SK-N-SH (cell line): ENCODE results near the gene ARHGEF11. TPM values are rescaled to one million over a fixed set of nuclear protein-coding genes. Genes with fewer than 3 reads are reported as not detected.

Experiments
- CTCF ChIA-PET: fragments of 300-600, 350-600 bp; formaldehyde crosslinking; extraction: SDS; loops from one replicate; lab custom pipeline; 2021; lab: Yijun Ruan, JAX
- POLR2A ChIA-PET: fragments of 350-600 bp; sonication (Branson Sonifier 250); formaldehyde crosslinking; extraction: SDS; loops from one replicate; lab custom pipeline; 2020; ENCODE audit warnings: antibody characterized with exemption, inconsistent platforms; lab: Yijun Ruan, JAX
- DNase-seq: peaks from one replicate; pipeline ENCODE4 v3.0.0; 2012
- H2AFZ ChIP-seq: fragments of 200-600 bp; sonication (generic); 2 replicates; pipeline ENCODE4 v1.8.1; 2016; ENCODE audit warnings: antibody characterized with exemption, mild to moderate bottlenecking, low read depth
- H3F3A ChIP-seq: fragments of 200-600 bp; sonication (generic); replicated peaks from 2 replicates; pipeline ENCODE3; 2016; ENCODE audit warnings: antibody characterized with exemption, mild to moderate bottlenecking; ENCODE audit not compliant: insufficient read depth
- H3K27ac ChIP-seq, 2 experiments: fragments of 200-500 bp in 1 of 2; fragments of 200-600 bp in 1 of 2; sonication (Bioruptor generic) in 1 of 2; sonication (generic), shearing (Covaris generic) in 1 of 2; 2 replicates each; pipeline versions ENCODE4 v1.5.1 to v1.6.1; 2014 to 2016; ENCODE audit warnings: low read depth in 2 of 2, inconsistent platforms in 1 of 2, low read length in 1 of 2, mild to moderate bottlenecking in 1 of 2, mixed read lengths in 1 of 2
- H3K27me3 ChIP-seq: fragments of 200-600 bp; sonication (generic), shearing (Covaris generic); 2 replicates; pipeline ENCODE4 v1.6.1; 2016; ENCODE audit warnings: mixed run types; ENCODE audit not compliant: insufficient read depth
- H3K36me3 ChIP-seq, 2 experiments: fragments of 200-500 bp in 1 of 2; fragments of 200-600 bp in 1 of 2; sonication (Bioruptor generic) in 1 of 2; sonication (generic) in 1 of 2; replicated peaks in 1 of 2; 2 replicates each; pipeline versions ENCODE3 to v1.5.1; 2014 to 2016; ENCODE audit warnings: low read length in 1 of 2, mild to moderate bottlenecking in 1 of 2; ENCODE audit not compliant: insufficient read depth in 2 of 2, control insufficient read depth in 1 of 2
- H3K4me1 ChIP-seq, 2 experiments: fragments of 200-500 bp in 1 of 2; fragments of 200-600 bp in 1 of 2; sonication (Bioruptor generic) in 1 of 2; sonication (generic), shearing (Covaris generic) in 1 of 2; 2 replicates each; pipeline versions ENCODE4 v1.5.1 to v1.6.1; 2014 to 2016; ENCODE audit warnings: low read depth in 1 of 2, low read length in 1 of 2, mixed run types in 1 of 2; ENCODE audit not compliant: insufficient read depth in 2 of 2, control insufficient read depth in 1 of 2
- H3K4me2 ChIP-seq: fragments of 200-600 bp; sonication (generic), shearing (Covaris generic); 2 replicates; pipeline ENCODE4 v1.6.1; 2017; ENCODE audit warnings: mixed run types
- H3K4me3 ChIP-seq, 2 experiments: fragments of 200-500 bp in 1 of 2; fragments of 200-600 bp in 1 of 2; sonication (Bioruptor generic) in 1 of 2; sonication (generic), shearing (Covaris generic) in 1 of 2; 2 replicates each; pipeline versions ENCODE4 v1.5.1 to v1.8.1; 2014 to 2016; ENCODE audit warnings: low read depth in 2 of 2, inconsistent platforms in 1 of 2, low read length in 1 of 2, mild to moderate bottlenecking in 1 of 2, mixed read lengths in 1 of 2, moderate library complexity in 1 of 2
- H3K79me2 ChIP-seq: fragments of 200-600 bp; sonication (generic); 2 replicates; pipeline ENCODE4 v1.8.1; 2017; ENCODE audit warnings: mild to moderate bottlenecking; ENCODE audit not compliant: insufficient read depth
- H3K9ac ChIP-seq: fragments of 200-600 bp; sonication (generic); 2 replicates; pipeline ENCODE4 v1.6.1; 2017; ENCODE audit warnings: mixed run types
- H3K9me2 ChIP-seq: fragments of 200-600 bp; sonication (generic); 2 replicates; pipeline ENCODE4 v1.6.1; 2017; ENCODE audit warnings: mixed run types
- H3K9me3 ChIP-seq: fragments of 200-600 bp; sonication (generic); 2 replicates; pipeline ENCODE4 v1.6.1; 2017; ENCODE audit warnings: mixed run types, mild to moderate bottlenecking, moderate library complexity
- H4K20me1 ChIP-seq: fragments of 200-600 bp; sonication (generic); 2 replicates; pipeline ENCODE4 v1.6.1; 2017; ENCODE audit warnings: mild to moderate bottlenecking, mixed run types; ENCODE audit not compliant: insufficient read depth
- EZH2phosphoT487 ChIP-seq: fragments of 200-600 bp; sonication (generic); IDR thresholded peaks from 2 replicates; pipeline ENCODE4 v1.6.1; 2017; ENCODE audit warnings: low read depth, mixed run types, mild to moderate bottlenecking, antibody characterized with exemption, moderate library complexity, borderline replicate concordance
- FOSL2 ChIP-seq: IDR thresholded peaks from 2 replicates; pipeline ENCODE4 v1.4.0; 2012; ENCODE audit warnings: low read depth, mild to moderate bottlenecking, moderate library complexity, borderline replicate concordance
- FOXM1 ChIP-seq: IDR thresholded peaks from 2 replicates; pipeline ENCODE4 v1.4.0; 2012; ENCODE audit warnings: low read depth, mild to moderate bottlenecking
- GABPA ChIP-seq: IDR thresholded peaks from 2 replicates; pipeline ENCODE4 v1.4.0; 2012; ENCODE audit warnings: low read depth, mild to moderate bottlenecking
- MEF2A ChIP-seq: IDR thresholded peaks from 2 replicates; pipeline ENCODE4 v1.4.0; 2012; ENCODE audit warnings: low read depth, borderline replicate concordance
- MXI1 ChIP-seq: IDR thresholded peaks from 2 replicates; pipeline ENCODE4 v1.6.1; 2012; ENCODE audit warnings: mild to moderate bottlenecking, low read depth, low read length, improper control_type of control experiment
- NFIC ChIP-seq: IDR thresholded peaks from 2 replicates; pipeline ENCODE4 v1.4.0; 2012; ENCODE audit warnings: borderline replicate concordance
- POLR2AphosphoS5 ChIP-seq: IDR thresholded peaks from 2 replicates; pipeline ENCODE4 v1.6.1; 2012; ENCODE audit warnings: low read depth, low read length
- TEAD4 ChIP-seq: IDR thresholded peaks from 2 replicates; pipeline ENCODE4 v1.4.0; 2012; ENCODE audit warnings: mild to moderate bottlenecking, borderline replicate concordance; ENCODE audit not compliant: insufficient read depth
- YY1 ChIP-seq: IDR thresholded peaks from 2 replicates; pipeline ENCODE4 v1.4.0; 2012; ENCODE audit warnings: low read depth, mild to moderate bottlenecking
- WGBS: methylation state at CpG from one replicate; pipeline ENCODE4 v1.1.6; 2017; ENCODE audit warnings: low lambda C conversion rate; 5-methylcytosine and 5-hydroxymethylcytosine counted together
- polyA plus RNA-seq, 3 experiments: library from polyadenylated mRNA; depleted of rRNA; stranded (reverse); fragments of >200 nt; gene quantifications; 2 replicates each; pipeline ENCODE4 v1.2.3, GENCODE V29; 2012
- TF ChIP-seq, protein P1 (sequence below): IDR thresholded peaks from 2 replicates; pipeline ENCODE4 v1.6.1; 2012; ENCODE audit warnings: mild to moderate bottlenecking, low read depth, low read length, moderate library complexity
- TF ChIP-seq, protein P2 (sequence below): IDR thresholded peaks from 2 replicates; pipeline ENCODE4 v1.4.0; 2012; ENCODE audit warnings: low read depth, borderline replicate concordance
- TF ChIP-seq, protein P3 (sequence below): fragments of 150-350 bp; IDR thresholded peaks from 2 replicates; pipeline ENCODE4 v1.6.1; 2017; ENCODE audit warnings: antibody characterized with exemption, low read length, low read depth, borderline replicate concordance
- TF ChIP-seq, protein P4 (sequence below): fragments of 150-350 bp; IDR thresholded peaks from 2 replicates; pipeline ENCODE4 v1.6.1; 2016; ENCODE audit warnings: mild to moderate bottlenecking, low read depth, low read length
- TF ChIP-seq, protein P5 (sequence below): IDR thresholded peaks from 2 replicates; pipeline ENCODE4 v1.4.0; 2012; ENCODE audit warnings: low read depth, borderline replicate concordance

ARHGEF11 gene
- polyA plus RNA-seq, 1 of the 3 experiments (the other 2 are of a cell fraction): 19.0 TPM

DNA sequence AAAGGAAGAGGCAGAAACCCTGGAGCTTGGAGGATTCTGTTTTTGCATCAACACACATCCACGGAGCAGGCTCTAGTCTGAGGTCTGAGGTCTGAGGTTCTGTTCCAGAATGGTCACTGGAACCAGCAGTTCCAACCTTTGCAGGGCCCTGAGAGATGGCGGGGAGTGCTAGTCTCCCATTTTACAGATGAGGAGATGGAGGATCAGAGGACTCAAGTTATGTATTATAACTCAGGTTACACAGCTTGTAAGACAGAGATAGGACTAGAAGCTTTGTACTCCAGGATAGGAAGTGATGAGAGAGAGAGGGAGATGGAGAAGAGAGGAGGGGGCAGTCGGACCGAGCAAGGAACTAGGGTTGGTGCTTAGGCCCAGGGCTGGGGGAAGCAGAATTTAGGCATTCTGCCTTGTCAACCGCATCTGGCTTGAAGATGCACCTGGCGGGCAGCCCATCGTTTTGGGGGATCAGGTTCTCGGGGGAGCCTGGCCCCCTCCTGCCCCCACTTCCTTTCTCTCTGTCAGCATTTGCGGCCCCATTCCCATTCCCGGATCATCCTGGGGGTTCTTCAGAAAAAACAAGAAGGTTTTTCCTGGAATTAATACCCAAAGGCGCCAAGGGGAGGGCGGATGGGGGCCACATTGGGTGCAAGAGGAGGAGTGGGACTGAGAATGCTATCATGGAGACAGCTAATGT, 146.4 kb downstream of the ARHGEF11 start:
- Histone ChIP-seq H3K9me2 (no peaks in the 10 kb centered on the region), H3K79me2 (no peaks in the 10 kb centered on the region), H2AFZ (no peak overlapping the region), H3K9me3 (no peaks in the 10 kb centered on the region), H3K36me3 (no peaks in the 10 kb centered on the region), H3K27ac (peak overlapping the region in 1 of 2 experiments; percentile 87; a peak in 2 of 4 replicates), H3K4me1 (peaks cover 40 to 66% of the 10 kb centered on the region in 2 experiments; a peak in 3 of 4 replicates), H3K9ac (peak overlapping the region; percentile 74; the same call in 1 of the 2 replicates), H4K20me1 (no peaks in the 10 kb centered on the region), H3K27me3 (no peaks in the 10 kb centered on the region), H3F3A (peaks cover 24% of the 10 kb centered on the region), H3K4me3 (no peak overlapping the region), H3K4me2 (0 out of 2 replicates have a peak overlapping the region, but pooled peaks have one; percentile 77)
- CTCF ChIA-PET: interaction anchor here (1.0 to 9.4 kb wide), 10 partner anchors 8 to 240 kb away, joined by 3 to 110 read pairs (median 5); partner anchors contain the start of genes LRRC71, NTRK1 and PEAR1
- 93% methylated on average over 12 of the region's 12 CpGs for WGBS
- TF ChIP-seq, protein P1, sequence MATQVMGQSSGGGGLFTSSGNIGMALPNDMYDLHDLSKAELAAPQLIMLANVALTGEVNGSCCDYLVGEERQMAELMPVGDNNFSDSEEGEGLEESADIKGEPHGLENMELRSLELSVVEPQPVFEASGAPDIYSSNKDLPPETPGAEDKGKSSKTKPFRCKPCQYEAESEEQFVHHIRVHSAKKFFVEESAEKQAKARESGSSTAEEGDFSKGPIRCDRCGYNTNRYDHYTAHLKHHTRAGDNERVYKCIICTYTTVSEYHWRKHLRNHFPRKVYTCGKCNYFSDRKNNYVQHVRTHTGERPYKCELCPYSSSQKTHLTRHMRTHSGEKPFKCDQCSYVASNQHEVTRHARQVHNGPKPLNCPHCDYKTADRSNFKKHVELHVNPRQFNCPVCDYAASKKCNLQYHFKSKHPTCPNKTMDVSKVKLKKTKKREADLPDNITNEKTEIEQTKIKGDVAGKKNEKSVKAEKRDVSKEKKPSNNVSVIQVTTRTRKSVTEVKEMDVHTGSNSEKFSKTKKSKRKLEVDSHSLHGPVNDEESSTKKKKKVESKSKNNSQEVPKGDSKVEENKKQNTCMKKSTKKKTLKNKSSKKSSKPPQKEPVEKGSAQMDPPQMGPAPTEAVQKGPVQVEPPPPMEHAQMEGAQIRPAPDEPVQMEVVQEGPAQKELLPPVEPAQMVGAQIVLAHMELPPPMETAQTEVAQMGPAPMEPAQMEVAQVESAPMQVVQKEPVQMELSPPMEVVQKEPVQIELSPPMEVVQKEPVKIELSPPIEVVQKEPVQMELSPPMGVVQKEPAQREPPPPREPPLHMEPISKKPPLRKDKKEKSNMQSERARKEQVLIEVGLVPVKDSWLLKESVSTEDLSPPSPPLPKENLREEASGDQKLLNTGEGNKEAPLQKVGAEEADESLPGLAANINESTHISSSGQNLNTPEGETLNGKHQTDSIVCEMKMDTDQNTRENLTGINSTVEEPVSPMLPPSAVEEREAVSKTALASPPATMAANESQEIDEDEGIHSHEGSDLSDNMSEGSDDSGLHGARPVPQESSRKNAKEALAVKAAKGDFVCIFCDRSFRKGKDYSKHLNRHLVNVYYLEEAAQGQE: no peak
- TF ChIP-seq NFIC (no peak), FOSL2 (no peak), YY1 (no peak), EZH2phosphoT487 (no peak)
- TF ChIP-seq, protein P2, sequence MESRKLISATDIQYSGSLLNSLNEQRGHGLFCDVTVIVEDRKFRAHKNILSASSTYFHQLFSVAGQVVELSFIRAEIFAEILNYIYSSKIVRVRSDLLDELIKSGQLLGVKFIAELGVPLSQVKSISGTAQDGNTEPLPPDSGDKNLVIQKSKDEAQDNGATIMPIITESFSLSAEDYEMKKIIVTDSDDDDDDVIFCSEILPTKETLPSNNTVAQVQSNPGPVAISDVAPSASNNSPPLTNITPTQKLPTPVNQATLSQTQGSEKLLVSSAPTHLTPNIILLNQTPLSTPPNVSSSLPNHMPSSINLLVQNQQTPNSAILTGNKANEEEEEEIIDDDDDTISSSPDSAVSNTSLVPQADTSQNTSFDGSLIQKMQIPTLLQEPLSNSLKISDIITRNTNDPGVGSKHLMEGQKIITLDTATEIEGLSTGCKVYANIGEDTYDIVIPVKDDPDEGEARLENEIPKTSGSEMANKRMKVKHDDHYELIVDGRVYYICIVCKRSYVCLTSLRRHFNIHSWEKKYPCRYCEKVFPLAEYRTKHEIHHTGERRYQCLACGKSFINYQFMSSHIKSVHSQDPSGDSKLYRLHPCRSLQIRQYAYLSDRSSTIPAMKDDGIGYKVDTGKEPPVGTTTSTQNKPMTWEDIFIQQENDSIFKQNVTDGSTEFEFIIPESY: no peak
- no peak for DNase-seq
- POLR2A ChIA-PET: no interaction called here

DNA sequence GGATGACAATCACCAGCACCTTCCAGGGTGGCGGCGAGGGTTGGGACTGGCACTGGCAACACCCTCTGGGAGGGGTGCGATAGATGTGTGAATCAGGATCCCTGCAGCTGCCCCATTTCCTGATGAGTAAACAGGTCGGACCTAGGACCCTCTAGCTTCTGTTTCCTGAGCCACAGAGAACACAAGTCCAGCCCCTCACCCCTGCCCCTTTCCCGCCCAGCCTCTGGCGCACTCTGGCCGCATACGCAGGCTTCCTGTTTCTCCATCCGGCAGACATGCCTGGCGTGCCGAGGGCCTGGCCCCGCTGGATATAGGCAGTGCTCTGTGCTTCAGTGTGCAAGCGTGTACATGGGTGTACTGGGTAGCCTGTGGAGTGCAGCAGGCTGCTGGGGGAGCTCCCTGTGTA, 147.4 kb downstream of the ARHGEF11 start:
- H3K9me2 ChIP-seq: no peaks in the 10 kb centered on the region
- H4K20me1 ChIP-seq: no peaks in the 10 kb centered on the region
- peak overlapping the region; percentile 77 for H3K4me2 ChIP-seq
- H3K27me3 ChIP-seq: no peaks in the 10 kb centered on the region
- H2AFZ ChIP-seq: no peak overlapping the region
- no peaks in the 10 kb centered on the region for H3K9me3 ChIP-seq
- H3K4me1 ChIP-seq: peaks cover 40 to 68% of the 10 kb centered on the region in 2 experiments; a peak in 3 of 4 replicates
- H3F3A ChIP-seq: peaks cover 24% of the 10 kb centered on the region
- POLR2A ChIA-PET: interaction anchor here (0.6 kb wide), 1 partner anchor 15 kb away, joined by 3 read pairs; no protein-coding TSS in a partner anchor
- peak; percentile 75 for DNase-seq
- no peak overlapping the region for H3K4me3 ChIP-seq
- no peaks in the 10 kb centered on the region for H3K79me2 ChIP-seq
- CTCF ChIA-PET: interaction anchor here (1.2 to 9.4 kb wide), 8 partner anchors 7 to 239 kb away, joined by 3 to 110 read pairs (median 6); partner anchors contain the start of genes LRRC71 and PEAR1
- WGBS: 46% methylated on average over 4 of the region's 13 CpGs
- H3K9ac ChIP-seq: peak overlapping the region; percentile 74
- no peak for TF ChIP-seq FOXM1
- TF ChIP-seq GABPA: no peak
- no peak for TF ChIP-seq MXI1
- TF ChIP-seq POLR2AphosphoS5: no peak
- TF ChIP-seq, protein P3, sequence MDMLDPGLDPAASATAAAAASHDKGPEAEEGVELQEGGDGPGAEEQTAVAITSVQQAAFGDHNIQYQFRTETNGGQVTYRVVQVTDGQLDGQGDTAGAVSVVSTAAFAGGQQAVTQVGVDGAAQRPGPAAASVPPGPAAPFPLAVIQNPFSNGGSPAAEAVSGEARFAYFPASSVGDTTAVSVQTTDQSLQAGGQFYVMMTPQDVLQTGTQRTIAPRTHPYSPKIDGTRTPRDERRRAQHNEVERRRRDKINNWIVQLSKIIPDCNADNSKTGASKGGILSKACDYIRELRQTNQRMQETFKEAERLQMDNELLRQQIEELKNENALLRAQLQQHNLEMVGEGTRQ: no peak
- TF ChIP-seq, protein P4, sequence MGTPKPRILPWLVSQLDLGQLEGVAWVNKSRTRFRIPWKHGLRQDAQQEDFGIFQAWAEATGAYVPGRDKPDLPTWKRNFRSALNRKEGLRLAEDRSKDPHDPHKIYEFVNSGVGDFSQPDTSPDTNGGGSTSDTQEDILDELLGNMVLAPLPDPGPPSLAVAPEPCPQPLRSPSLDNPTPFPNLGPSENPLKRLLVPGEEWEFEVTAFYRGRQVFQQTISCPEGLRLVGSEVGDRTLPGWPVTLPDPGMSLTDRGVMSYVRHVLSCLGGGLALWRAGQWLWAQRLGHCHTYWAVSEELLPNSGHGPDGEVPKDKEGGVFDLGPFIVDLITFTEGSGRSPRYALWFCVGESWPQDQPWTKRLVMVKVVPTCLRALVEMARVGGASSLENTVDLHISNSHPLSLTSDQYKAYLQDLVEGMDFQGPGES: no peak
- no peak for TF ChIP-seq MEF2A
- TF ChIP-seq, protein P5, sequence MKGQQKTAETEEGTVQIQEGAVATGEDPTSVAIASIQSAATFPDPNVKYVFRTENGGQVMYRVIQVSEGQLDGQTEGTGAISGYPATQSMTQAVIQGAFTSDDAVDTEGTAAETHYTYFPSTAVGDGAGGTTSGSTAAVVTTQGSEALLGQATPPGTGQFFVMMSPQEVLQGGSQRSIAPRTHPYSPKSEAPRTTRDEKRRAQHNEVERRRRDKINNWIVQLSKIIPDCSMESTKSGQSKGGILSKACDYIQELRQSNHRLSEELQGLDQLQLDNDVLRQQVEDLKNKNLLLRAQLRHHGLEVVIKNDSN: no peak
- TF ChIP-seq TEAD4: no peak
- H3K27ac ChIP-seq: peak overlapping the region; percentile 87 to 96
- H3K36me3 ChIP-seq: no peaks in the 10 kb centered on the region
